K562 (cell line): ENCODE results near the gene WSCD2. TPM values are rescaled to one million over a fixed set of nuclear protein-coding genes. Genes with fewer than 3 reads are reported as not detected.

ENCODE experiments used
- ATAC-seq: fragments of 200-7000 bp; cut with Tn5 transposase; 3 replicates; pipeline ENCODE4 v1.9.1; 2020; ENCODE audit warnings: moderate library complexity
- BruUV-seq: library from RNA; stranded (reverse); fragments of 400-500 nt; replicated peaks from 2 replicates; lab custom pipeline; 2021; lab: Mats Ljungman, UMichigan
- CTCF ChIA-PET: fragments of 300-600 bp; formaldehyde crosslinking; extraction: SDS; loops from one replicate; lab custom pipeline; 2021; ENCODE audit warnings: low intra/inter-chr PET ratio; lab: Yijun Ruan, JAX
- POLR2A ChIA-PET: fragments of 300-600, 350-650 bp; sonication (Branson Sonifier 250); formaldehyde crosslinking; extraction: SDS; loops from one replicate; lab custom pipeline; 2021; ENCODE audit warnings: antibody characterized with exemption, inconsistent platforms; lab: Yijun Ruan, JAX
- DNase-seq, 4 experiments: peaks; one replicate each; pipeline versions ENCODE4 v3.0.0 to v3.0.0-alpha.2; 2011 to 2018; ENCODE audit warnings: low spot score in 3 of 4, mixed read lengths in 3 of 4; ENCODE audit errors: extremely low read depth in 1 of 4
- FAIRE-seq: peaks from 2 replicates; lab custom pipeline; 2011; peaks lifted over from hg19 to GRCh38; lab: Jason Lieb, UNC
- H2AFZ ChIP-seq: 2 replicates; pipeline ENCODE4 v1.6.0; 2011; ENCODE audit warnings: low read depth, low read length, control low read depth, inconsistent platforms
- H3K27ac ChIP-seq: fragments of 200-600 bp; 3 replicates; pipeline ENCODE4 v1.8.0; 2011; ENCODE audit warnings: low read depth, mild to moderate bottlenecking, control low read depth, inconsistent platforms, low read length, moderate library complexity, mixed read lengths; ENCODE audit errors: extremely low read depth
- H3K27me3 ChIP-seq, 2 experiments: fragments of 300-600 bp in 1 of 2; 2 replicates in 1 of 2; 3 replicates in 1 of 2; pipeline versions ENCODE4 v1.6.0 to v1.8.0; 2011; ENCODE audit warnings: inconsistent platforms in 2 of 2, low read length in 2 of 2, mild to moderate bottlenecking in 1 of 2, mixed read lengths in 1 of 2, moderate library complexity in 1 of 2; ENCODE audit not compliant: control insufficient read depth in 2 of 2, insufficient read depth in 2 of 2
- H3K36me3 ChIP-seq: fragments of 300-600 bp; 3 replicates; pipeline ENCODE4 v1.8.0; 2011; ENCODE audit warnings: mild to moderate bottlenecking, low read length, inconsistent platforms; ENCODE audit not compliant: control insufficient read depth, insufficient read depth
- H3K4me1 ChIP-seq, 2 experiments: fragments of 200-600 bp in 1 of 2; replicated peaks in 1 of 2; 2 replicates in 1 of 2; 3 replicates in 1 of 2; pipeline versions ENCODE4 v1.5.1 to v1.8.0; 2011; ENCODE audit warnings: inconsistent platforms in 2 of 2, low read length in 2 of 2, mild to moderate bottlenecking in 1 of 2, mixed read lengths in 1 of 2, moderate library complexity in 1 of 2; ENCODE audit not compliant: control insufficient read depth in 2 of 2, insufficient read depth in 2 of 2
- H3K4me2 ChIP-seq: 2 replicates; pipeline ENCODE4 v1.6.1; 2011; ENCODE audit warnings: low read length, control low read depth, inconsistent platforms, mixed read lengths; ENCODE audit not compliant: insufficient read depth
- H3K4me3 ChIP-seq: fragments of 200-600 bp; sonication (generic), shearing (Covaris generic); 2 replicates; pipeline ENCODE4 v1.5.1; 2016; ENCODE audit warnings: control low read depth, inconsistent platforms
- H3K79me2 ChIP-seq: fragments of 200-600 bp; 3 replicates; pipeline ENCODE4 v1.8.0; 2011; ENCODE audit warnings: low read length, inconsistent platforms; ENCODE audit not compliant: control insufficient read depth, insufficient read depth
- H3K9ac ChIP-seq, 2 experiments: 2 replicates each; pipeline versions ENCODE4 v1.6.0 to v1.6.1; 2011; ENCODE audit warnings: low read depth in 2 of 2, low read length in 2 of 2, control low read depth in 1 of 2, inconsistent platforms in 1 of 2, mild to moderate bottlenecking in 1 of 2, mixed read lengths in 1 of 2; ENCODE audit not compliant: insufficient read depth in 1 of 2
- H3K9me1 ChIP-seq: one replicate; pipeline ENCODE4 v1.6.0; 2011; ENCODE audit warnings: inconsistent platforms, mild to moderate bottlenecking, low read length, moderate library complexity; ENCODE audit not compliant: control insufficient read depth, insufficient read depth
- H3K9me3 ChIP-seq: replicated peaks from 2 replicates; pipeline ENCODE4 v1.5.1; 2011; ENCODE audit warnings: low read depth, low read length, inconsistent platforms; ENCODE audit not compliant: control insufficient read depth, insufficient read depth
- H4K20me1 ChIP-seq: replicated peaks from 2 replicates; pipeline ENCODE4 v1.6.1; 2011; ENCODE audit warnings: low read length, inconsistent platforms, mixed read lengths; ENCODE audit not compliant: control insufficient read depth, insufficient read depth
- MTF1 ChIP-seq: fragments of 250-450 bp; sonication (Bioruptor Pico); IDR thresholded peaks from 2 replicates; pipeline ENCODE4 v1.9.0; 2021; ENCODE audit warnings: moderate library complexity, mild to moderate bottlenecking, inconsistent platforms, borderline replicate concordance
- NFE2 ChIP-seq: IDR thresholded peaks from 2 replicates; pipeline ENCODE4 v1.6.1; 2014; ENCODE audit warnings: antibody characterized with exemption, low read depth
- PML ChIP-seq: IDR thresholded peaks from 2 replicates; pipeline ENCODE4 v1.6.1; 2012; ENCODE audit warnings: low read length, inconsistent platforms
- STAT5B ChIP-seq: fragments of 250-450 bp; sonication (Bioruptor Pico); IDR thresholded peaks from 2 replicates; pipeline ENCODE4 v1.8.0; 2021; ENCODE audit warnings: mild to moderate bottlenecking, inconsistent platforms
- ZNF785 ChIP-seq: fragments of 250-450 bp; sonication (Bioruptor Pico); IDR thresholded peaks from 2 replicates; pipeline ENCODE4 v1.4.0; 2020; ENCODE audit warnings: mild to moderate bottlenecking
- WGBS: fragments of 100-300 bp; shearing (Covaris generic); methylation state at CpG from one replicate; pipeline ENCODE4 v1.1.6; 2016; ENCODE audit warnings: low coverage, mixed read lengths; ENCODE audit not compliant: insufficient coverage; ENCODE audit errors: missing lambda C conversion rate; 5-methylcytosine and 5-hydroxymethylcytosine counted together
- in situ Hi-C: fragments of 300-500 bp; cut with MboI; formaldehyde crosslinking; loops from 4 replicates; pipeline ENCODE4 v1.15.0; 2018; ENCODE audit warnings: inconsistent platforms, mixed read lengths
- intact Hi-C: fragments of 100-400 bp; cut with micrococcal nuclease; formaldehyde crosslinking; loops from 2 replicates; pipeline ENCODE4 v1.14.2; 2022
- polyA plus RNA-seq, 8 experiments: library from polyadenylated mRNA; depleted of rRNA in 4 of 8; stranded (reverse) in 5 of 8; unstranded in 3 of 8; fragments of >200 nt; fragmentation: Nextera tagmentation in 2 of 8; fragmentation: Illumina TruSeq in 1 of 8; extraction: Ambion mirVana in 2 of 8; extraction: Trizol in 1 of 8; gene quantifications; 2 replicates each; pipeline versions ENCODE4 v1.2.1 to v1.2.3, GENCODE V29; 2011 to 2014; ENCODE audit warnings: inconsistent platforms in 1 of 8, missing spikeins in 1 of 8
- total RNA-seq, 7 experiments: library from RNA; depleted of rRNA in 6 of 7; stranded (reverse); fragments of >200 nt in 6 of 7; fragmentation: Illumina TruSeq in 2 of 7; extraction: Trizol in 2 of 7; gene quantifications; 2 replicates each; pipeline versions ENCODE4 v1.2.1 to v1.2.3, GENCODE V29; 2011 to 2021; ENCODE audit warnings: low replicate concordance in 1 of 7
- TF ChIP-seq, protein P1 (sequence below): fragments of 250-450 bp; sonication (Bioruptor Pico); IDR thresholded peaks from 2 replicates; pipeline ENCODE4 v1.5.0; 2020; ENCODE audit warnings: mild to moderate bottlenecking, borderline replicate concordance
- TF ChIP-seq, protein P2 (sequence below): fragments of 450-650 bp; IDR thresholded peaks from 2 replicates; pipeline ENCODE4 v1.6.1; 2014; ENCODE audit warnings: low read depth, mild to moderate bottlenecking, moderate library complexity, borderline replicate concordance

WSCD2 gene
- total and polyA plus RNA-seq, 9 of the 15 experiments (the other 6 are each of a cell fraction or from before 2014, with no cell fraction given) = 0.72 to 14.1 (median 4.0) TPM

DNA sequence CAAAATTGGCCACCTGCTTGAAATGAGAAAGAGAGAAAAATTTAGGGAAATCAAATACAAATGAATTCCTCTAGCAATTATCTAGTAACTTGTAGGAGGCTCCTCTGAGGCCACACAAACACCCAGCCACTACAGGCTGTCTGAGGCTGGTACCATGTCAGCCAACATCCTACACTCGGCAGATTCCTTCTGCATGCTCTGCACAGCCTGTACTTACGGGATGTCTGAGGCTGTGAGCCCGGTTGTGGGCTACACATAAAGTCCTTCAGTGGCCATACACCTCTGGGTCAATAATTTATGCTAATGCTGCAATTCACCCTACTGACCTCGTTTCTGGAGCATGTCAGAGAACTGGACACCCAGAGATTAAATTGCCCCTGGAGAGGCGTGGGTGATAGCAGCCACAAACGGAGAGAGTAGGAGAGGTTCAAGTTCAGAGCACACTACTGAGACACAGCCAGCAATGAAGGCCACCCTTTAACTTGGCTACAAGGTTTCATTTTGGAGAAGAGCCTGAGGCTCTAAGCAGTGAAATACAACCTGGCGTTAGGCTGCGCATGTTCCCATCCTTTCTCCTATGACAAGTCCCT, 28.9 kb downstream of the WSCD2 start:
- H3K79me2 ChIP-seq = no peaks in the 10 kb centered on the region
- H4K20me1 ChIP-seq = no peaks in the 10 kb centered on the region
- CTCF ChIA-PET = no interaction called here
- H3K9ac ChIP-seq = no peak overlapping the region
- no peaks in the 10 kb centered on the region for H3K36me3 ChIP-seq
- FAIRE-seq (no peak), DNase-seq (no peak), ATAC-seq (no peak)
- in situ Hi-C loops (no loop called here), intact Hi-C loops (no loop called here)
- no peaks in the 10 kb centered on the region for H3K9me1 ChIP-seq
- no peak overlapping the region for H3K4me2 ChIP-seq
- H3K27ac ChIP-seq = no peak overlapping the region
- no peaks in the 10 kb centered on the region for H3K4me1 ChIP-seq
- H2AFZ ChIP-seq = no peak overlapping the region
- 26% methylated on average over 8 of the region's 8 CpGs for WGBS
- H3K4me3 ChIP-seq = no peak overlapping the region
- no TSS peak for BruUV-seq
- H3K27me3 ChIP-seq = no peaks in the 10 kb centered on the region; a peak in 1 of 5 replicates
- H3K9me3 ChIP-seq = no peaks in the 10 kb centered on the region
- no peak for TF ChIP-seq PML
- no peak for TF ChIP-seq ZNF785
- no peak for TF ChIP-seq STAT5B (CRISPR knock-in tag)
- TF ChIP-seq NFE2 = no peak
- no peak for TF ChIP-seq MTF1 (CRISPR knock-in tag)
- TF ChIP-seq, protein P1, sequence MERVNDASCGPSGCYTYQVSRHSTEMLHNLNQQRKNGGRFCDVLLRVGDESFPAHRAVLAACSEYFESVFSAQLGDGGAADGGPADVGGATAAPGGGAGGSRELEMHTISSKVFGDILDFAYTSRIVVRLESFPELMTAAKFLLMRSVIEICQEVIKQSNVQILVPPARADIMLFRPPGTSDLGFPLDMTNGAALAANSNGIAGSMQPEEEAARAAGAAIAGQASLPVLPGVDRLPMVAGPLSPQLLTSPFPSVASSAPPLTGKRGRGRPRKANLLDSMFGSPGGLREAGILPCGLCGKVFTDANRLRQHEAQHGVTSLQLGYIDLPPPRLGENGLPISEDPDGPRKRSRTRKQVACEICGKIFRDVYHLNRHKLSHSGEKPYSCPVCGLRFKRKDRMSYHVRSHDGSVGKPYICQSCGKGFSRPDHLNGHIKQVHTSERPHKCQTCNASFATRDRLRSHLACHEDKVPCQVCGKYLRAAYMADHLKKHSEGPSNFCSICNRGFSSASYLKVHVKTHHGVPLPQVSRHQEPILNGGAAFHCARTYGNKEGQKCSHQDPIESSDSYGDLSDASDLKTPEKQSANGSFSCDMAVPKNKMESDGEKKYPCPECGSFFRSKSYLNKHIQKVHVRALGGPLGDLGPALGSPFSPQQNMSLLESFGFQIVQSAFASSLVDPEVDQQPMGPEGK (CRISPR knock-in tag) = no peak
- TF ChIP-seq, protein P2, sequence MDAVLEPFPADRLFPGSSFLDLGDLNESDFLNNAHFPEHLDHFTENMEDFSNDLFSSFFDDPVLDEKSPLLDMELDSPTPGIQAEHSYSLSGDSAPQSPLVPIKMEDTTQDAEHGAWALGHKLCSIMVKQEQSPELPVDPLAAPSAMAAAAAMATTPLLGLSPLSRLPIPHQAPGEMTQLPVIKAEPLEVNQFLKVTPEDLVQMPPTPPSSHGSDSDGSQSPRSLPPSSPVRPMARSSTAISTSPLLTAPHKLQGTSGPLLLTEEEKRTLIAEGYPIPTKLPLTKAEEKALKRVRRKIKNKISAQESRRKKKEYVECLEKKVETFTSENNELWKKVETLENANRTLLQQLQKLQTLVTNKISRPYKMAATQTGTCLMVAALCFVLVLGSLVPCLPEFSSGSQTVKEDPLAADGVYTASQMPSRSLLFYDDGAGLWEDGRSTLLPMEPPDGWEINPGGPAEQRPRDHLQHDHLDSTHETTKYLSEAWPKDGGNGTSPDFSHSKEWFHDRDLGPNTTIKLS = no peak
- POLR2A ChIA-PET = interaction anchor here (1.6 kb wide), 1 partner anchor 14 kb away, joined by 5 read pairs; no protein-coding TSS in a partner anchor
